GM18909 (cell line): Measurements from ENCODE around the gene EXT2.

Experiments
- ATAC-seq: cut with Tn5 transposase; IDR thresholded peaks from one replicate; pipeline ENCODE4 v1.9.1; 2021; ENCODE audit warnings: mild to moderate bottlenecking; ENCODE audit not compliant: unreplicated experiment, poor library complexity

Gene EXT2

GRCh38 chr11:44083906-44084305 lies 11.6 kb upstream of the EXT2 start:
- no peak for ATAC-seq

- ATAC-seq: no peak
Measured at GRCh38 chr11:44085330-44085729, 10.1 kb upstream of the EXT2 start.

GRCh38 chr11:44088377-44088776 lies 7.1 kb upstream of the EXT2 start:
- ATAC-seq: no peak

DNA sequence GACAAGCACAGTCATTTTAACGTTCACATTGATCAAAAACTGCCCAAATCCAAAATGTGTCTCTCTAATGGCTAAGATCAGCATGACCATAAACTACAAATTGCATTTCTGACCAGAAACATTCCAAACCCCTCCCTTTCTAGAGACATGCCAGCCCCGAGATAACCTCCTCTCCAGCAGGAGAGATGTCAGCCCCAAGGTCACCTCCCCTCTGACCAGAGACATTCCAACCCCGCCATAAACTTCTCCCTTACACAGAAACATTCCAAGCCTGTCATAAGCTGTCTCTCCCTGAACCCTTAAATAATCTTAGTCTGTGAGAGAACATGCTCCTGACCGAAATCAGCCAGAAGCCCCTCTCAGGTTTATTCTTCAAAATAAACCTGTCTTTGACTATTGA lies 6.6 kb upstream of the EXT2 start:
- no peak for ATAC-seq

DNA sequence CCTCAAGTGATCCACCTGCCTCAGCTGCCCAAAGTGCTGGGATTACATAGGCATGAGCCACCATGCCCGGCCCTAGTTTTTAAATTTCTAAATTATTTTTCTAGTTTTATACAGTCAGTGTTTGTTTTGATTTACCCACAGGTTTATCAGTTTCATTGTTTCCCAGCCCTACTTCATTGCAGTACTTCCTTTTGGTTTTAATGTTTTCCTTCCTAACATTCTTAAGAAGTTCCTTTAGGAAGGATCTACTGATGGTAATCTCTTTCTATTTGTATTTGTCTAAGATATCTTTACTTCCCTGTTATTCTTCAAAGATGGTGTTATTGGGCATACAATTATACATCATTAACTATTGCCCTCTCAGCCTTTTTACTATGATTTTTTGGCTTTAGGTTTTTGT lies 4.9 kb upstream of the EXT2 start:
- ATAC-seq: no peak

GRCh38 chr11:44094260-44094868 lies 1.1 kb upstream of the EXT2 start:
- peak; percentile 45 for ATAC-seq

GRCh38 chr11:44096360-44097185 lies 1.1 kb downstream of the EXT2 start:
- ATAC-seq: no peak

DNA sequence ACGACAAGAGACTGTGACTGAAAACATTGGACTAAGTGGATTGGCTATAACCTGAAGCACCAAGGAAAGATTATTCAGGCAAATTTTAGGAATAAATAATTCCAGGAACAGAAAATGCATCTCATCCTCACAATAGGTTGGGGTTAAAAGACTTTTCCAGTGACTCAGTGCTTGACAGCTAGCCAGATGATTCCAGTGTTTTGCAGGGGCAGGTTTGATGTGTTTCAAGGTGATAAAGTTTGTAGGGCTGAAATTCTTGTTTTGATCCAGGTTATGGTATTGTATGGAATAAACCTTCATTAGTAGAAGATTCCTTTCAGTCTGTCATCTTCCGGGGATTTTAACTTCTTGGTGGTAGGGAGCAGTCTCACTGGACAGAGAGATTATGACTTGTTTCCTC lies 2.3 kb downstream of the EXT2 start:
- ATAC-seq: no peak

- no peak for ATAC-seq
Measured at GRCh38 chr11:44101098-44101497, 5.6 kb downstream of the EXT2 start.

- ATAC-seq: no peak
Measured at GRCh38 chr11:44104481-44105294, 9.2 kb downstream of the EXT2 start.

- ATAC-seq: no peak
Measured at GRCh38 chr11:44108260-44108659, 12.8 kb downstream of the EXT2 start.

DNA sequence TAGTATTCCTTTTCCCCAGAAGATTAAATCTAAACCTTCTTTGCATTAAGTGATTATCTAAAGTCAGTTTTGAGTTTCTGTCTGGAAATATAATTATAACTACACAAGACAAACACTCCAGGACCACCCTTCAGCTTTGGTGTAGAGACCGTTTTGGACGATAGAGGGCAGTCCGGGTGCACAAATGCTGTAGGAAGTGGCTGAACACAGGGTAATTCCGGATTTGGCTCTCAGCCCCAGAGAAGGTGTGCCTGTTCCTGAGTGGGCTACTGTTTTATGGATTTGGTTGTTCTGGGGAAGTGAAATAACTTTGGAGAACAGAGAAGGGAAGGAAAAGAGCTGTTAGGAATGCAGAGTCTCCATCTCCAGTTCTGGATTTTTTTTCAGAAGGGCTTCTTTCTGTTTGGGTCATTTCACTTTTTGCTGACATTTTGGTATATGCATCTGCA lies 14.8 kb downstream of the EXT2 start:
- ATAC-seq: peak; percentile 96

DNA sequence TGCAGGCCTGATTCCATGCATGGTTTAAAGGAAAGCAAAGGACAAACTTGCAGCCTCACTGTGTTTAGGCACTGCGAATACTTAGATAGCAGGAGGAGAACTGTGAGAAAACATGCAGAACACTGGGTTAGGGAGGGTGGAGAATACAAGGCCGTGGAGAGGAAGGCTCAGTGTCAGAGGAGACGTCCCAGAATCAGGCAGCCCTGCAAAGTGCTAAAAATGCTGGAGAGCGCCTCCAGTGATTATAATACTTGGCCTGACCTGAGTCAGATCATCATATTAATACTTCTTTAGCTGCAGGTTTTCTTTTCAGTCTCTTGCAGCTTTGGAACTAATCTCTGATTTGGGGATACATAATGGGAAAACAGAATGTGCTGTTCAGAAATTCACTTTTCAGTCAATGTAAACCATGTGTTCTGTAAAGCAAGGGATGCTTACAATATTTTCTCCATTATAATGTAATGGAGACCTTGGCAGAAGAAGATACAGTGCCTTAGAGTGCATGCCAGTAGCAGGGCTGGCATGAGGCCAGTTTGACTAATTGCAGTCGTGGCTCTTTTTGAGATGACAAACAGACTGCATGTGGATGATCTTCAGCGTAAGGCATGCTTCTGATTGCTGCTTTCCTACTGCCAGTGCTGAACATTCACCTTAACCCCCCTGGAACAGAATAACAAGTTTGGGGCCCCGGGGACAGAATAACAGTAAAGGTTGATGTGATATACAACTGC lies 16.8 kb downstream of the EXT2 start:
- no peak for ATAC-seq

DNA sequence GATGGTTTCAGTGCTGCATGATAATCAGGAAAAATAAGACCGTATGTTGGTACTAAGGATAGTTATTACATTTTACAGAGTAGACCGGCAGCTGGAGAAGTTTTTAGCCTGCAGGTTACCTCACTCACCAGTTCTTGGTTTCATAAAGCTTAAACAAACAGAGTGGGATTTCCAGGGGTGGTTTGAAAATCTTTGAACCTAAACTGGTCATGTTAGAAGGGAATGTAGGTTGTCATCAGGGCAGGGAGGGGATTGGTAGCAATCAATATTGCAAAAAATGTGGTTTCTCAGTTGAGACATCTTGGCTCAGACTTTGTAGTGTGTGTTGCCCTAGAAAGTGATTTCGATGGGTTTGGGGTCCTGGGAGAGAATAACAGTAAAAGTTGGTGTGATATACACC lies 17.5 kb downstream of the EXT2 start:
- ATAC-seq: no peak

GRCh38 chr11:44113572-44113971 lies 18.1 kb downstream of the EXT2 start:
- ATAC-seq: no peak

DNA sequence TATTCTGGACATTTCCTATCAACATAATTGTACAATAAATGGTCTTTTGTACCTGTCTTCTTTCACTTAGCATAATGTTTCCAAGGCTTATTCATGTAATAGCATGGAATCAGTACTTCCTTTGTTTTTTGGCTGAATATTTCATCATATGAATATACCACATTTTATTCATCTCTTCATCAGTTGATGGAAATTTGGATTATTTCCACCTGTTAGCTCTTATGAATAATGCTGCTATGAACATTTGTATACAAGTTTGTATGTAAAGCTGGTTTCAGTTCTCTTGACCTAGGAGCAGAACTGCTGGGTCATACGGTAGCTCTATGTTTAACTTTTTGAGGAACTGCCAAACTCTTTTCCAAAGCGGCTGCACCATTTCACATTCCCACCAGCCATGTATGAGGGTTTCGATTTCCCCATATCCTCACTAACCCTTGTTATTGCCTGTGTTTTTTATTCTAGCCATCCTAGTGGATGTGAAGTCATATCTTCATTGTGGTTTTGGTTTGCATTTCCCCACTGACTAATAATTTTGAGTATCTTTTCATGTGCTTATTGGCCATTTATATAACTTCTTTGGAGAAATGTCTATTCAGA lies 20.9 kb downstream of the EXT2 start:
- ATAC-seq: no peak

DNA sequence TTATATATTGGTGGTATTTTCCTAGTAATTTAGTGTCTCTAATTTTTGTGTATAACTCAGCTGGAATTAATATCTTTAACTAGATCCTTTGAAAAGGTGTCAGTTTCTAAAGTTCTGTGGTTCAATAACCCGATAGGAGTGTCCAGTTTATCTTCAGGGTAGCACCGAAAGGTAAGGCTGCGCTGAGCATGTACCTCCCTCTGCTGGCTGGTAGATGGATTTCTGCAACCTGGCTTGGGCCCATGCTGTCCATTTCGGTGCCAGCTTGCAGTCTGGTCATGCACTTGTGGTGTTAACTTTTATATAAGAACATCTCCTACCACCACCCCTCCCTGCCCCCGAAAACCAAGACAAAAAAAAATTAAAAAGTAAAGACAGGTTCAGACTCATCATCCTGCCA lies 24.7 kb downstream of the EXT2 start:
- no peak for ATAC-seq

GRCh38 chr11:44125598-44125997 lies 30.1 kb downstream of the EXT2 start:
- ATAC-seq: no peak

- no peak for ATAC-seq
Measured at GRCh38 chr11:44126304-44126703, 30.8 kb downstream of the EXT2 start.

GRCh38 chr11:44127130-44127529 lies 31.7 kb downstream of the EXT2 start:
- ATAC-seq: no peak
